ENCODE data around the gene NME3. TPM values are rescaled to one million over a fixed set of nuclear protein-coding genes. Genes with fewer than 3 reads are reported as not detected.

Gene NME3
- total and polyA plus RNA-seq, 10 of the 15 experiments (the other 5 are each of a cell fraction or from before 2014, with no cell fraction given), result 0.61 to 55.5 (median 26.5) TPM

GRCh38 chr16:1771188-1771863 lies at the start of gene NME3 (continued):
- TF ChIP-seq PBX3 (IDR thresholded peaks at IDR 0.05; ENCODE audit: insufficient replicate concordance, low read depth, low read length), result no peak
- no peak for TF ChIP-seq ATF7 (IDR thresholded peaks at IDR 0.05; ENCODE audit: low read depth)
- TF ChIP-seq JUNB (IDR thresholded peaks at IDR 0.05), result no peak
- no peak for TF ChIP-seq USF2 (IDR thresholded peaks at IDR 0.05; ENCODE audit: borderline replicate concordance, low read depth, low read length)
- no peak for TF ChIP-seq MEF2A (IDR thresholded peaks at IDR 0.05; ENCODE audit: insufficient read depth, low read depth, low read length)
- no peak for TF ChIP-seq SPI1 (IDR thresholded peaks at IDR 0.05; ENCODE audit: borderline replicate concordance, insufficient read depth, low read depth, low read length)
- no peak for TF ChIP-seq REST (IDR thresholded peaks at IDR 0.05; ENCODE audit: low read depth, low read length)
- 0 out of 2 replicates have a peak, but pooled peaks have one; percentile 22 for TF ChIP-seq TCF12 (IDR thresholded peaks at IDR 0.05; ENCODE audit: low read depth, low read length)
- 0 out of 2 replicates have a peak, but pooled peaks have one; percentile 12 for TF ChIP-seq TARDBP (IDR thresholded peaks at IDR 0.05; ENCODE audit: borderline replicate concordance)
- no peak for TF ChIP-seq NBN (IDR thresholded peaks at IDR 0.05)
- no peak for TF ChIP-seq STAT1 (conservative IDR thresholded peaks at IDR 0.05)
- TF ChIP-seq CHD4 (IDR thresholded peaks at IDR 0.05), result no peak
- no peak for TF ChIP-seq YBX1 (IDR thresholded peaks at IDR 0.05)
- TF ChIP-seq ZNF687 (IDR thresholded peaks at IDR 0.05), result 0 out of 2 replicates have a peak, but pooled peaks have one; percentile 21
- no peak for TF ChIP-seq SREBF1 (IDR thresholded peaks at IDR 0.05; ENCODE audit: low read length)
- TF ChIP-seq MXI1 (IDR thresholded peaks at IDR 0.05; ENCODE audit: low read depth, low read length), result no peak
- TF ChIP-seq LARP7 (IDR thresholded peaks at IDR 0.05), result peak; percentile 35
- no peak for TF ChIP-seq CEBPZ (IDR thresholded peaks at IDR 0.05; ENCODE audit: low read depth, low read length)

Data from GM12878 (cell line).